Measurements from ENCODE around the gene DNASE1L2. TPM values are rescaled to one million over a fixed set of nuclear protein-coding genes. Genes with fewer than 3 reads are reported as not detected.
"Not testable (repeated sequence)": the region's sequence is repeated elsewhere in the genome, so short reads cannot be mapped to it uniquely, and the experiment has no call there.

DNASE1L2 gene
- total RNA-seq, 1 donor from 2014 or later = 1.7 TPM

DNA sequence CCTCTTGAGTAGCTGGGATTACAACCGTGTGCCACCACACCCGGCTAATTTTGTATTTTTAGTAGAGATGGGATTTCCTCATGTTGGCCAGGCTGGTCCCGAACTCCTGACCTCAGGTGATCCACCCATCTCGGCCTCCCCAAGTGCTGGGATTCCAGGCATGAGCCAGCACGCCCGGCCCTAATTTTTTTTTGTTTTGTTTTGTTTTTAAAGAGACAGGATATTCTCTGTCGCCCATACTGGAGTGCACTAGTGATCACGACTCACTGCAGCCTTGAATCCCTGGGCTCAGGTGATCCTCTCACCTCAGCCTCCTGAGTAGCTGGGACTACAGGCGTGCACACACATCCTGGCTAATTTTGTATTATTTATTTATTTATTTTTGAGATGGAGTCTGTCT lies 4.1 kb downstream of the DNASE1L2 start:
- DNase-seq = not testable (repeated sequence)

- peak; percentile 28 for DNase-seq
Observed at GRCh38 chr16:2242598-2242997, 6.4 kb downstream of the DNASE1L2 start.

- DNase-seq = no peak
Observed at GRCh38 chr16:2243031-2243528, 6.8 kb downstream of the DNASE1L2 start.

DNA sequence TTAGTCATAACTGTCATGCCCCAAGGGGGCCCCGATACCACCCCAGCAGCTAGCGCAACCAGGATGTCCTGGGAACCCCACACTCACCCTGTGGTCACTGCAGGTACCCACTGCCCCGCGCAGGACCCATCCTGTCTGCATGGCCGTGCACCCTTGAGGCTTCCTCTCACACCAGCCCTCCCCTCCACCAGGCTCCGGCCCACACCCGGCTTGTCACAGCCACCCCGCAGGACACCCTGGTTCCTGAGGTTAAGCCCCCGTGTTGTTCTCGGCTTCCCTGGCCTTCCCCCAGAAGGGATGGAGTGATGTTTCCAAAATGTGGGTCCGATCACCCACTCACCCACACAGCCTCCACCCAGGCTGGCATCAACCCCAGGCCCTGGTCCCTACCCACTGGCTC lies 7.5 kb downstream of the DNASE1L2 start:
- DNase-seq = no peak

DNA sequence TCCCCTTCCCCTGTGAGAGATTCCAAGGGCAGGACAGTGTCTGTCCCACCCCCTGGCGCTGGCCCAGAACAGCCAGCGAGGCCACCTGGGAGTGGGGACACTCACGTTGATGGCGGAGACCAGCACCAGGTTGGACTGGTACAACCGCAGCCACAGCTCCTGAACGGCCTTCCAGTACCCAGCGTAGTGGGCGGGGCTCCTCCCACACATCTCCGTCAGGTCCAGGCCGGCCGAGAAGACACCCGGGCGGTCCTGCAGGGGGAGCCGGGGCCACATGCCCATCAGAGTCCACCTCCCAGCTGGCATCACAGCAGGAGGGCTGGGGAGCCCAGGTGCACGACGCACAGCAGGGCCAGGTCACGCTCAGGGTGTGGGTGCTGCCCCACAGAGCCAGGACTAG lies 8.1 kb downstream of the DNASE1L2 start:
- no peak for DNase-seq

GRCh38 chr16:2244926-2245795 lies 8.9 kb downstream of the DNASE1L2 start:
- DNase-seq = no peak

DNA sequence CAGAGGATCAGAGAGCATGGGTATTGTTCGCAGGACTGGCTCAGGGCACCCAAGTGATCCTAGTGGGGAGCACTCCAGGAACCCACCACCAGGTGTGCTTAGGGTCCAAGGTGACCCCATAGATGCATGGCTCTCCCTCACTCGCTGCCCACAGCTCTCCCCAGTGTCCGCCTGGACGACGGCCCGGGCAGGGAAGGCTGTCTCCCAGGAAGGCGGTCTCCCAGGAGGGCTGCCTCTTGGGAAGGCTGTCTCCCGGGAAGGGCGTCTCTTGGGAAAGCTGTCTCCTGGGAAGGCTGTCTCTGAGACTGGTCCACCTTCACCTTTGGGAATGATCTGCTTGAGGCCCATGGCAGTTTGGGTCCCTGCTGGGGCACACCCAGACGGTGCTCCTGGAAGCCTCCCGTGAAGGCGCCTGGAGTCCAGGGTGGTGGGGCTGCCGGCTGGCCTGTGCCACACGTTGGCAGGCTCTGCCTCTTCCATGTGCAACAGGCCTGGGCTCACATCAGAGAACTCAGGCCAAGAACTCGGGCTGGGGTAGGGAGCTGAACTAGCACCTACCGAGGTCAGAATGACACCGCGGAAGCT lies 10.1 kb downstream of the DNASE1L2 start:
- no peak for DNase-seq

- no peak for DNase-seq
Observed at GRCh38 chr16:2250652-2251295, 14.5 kb downstream of the DNASE1L2 start.

- peak; percentile 85 for DNase-seq
Observed at GRCh38 chr16:2251296-2252111, 15.3 kb downstream of the DNASE1L2 start, which contains the start of gene ECI1. Gene ECI1, minus strand, starts transcription at chr16:2251587. Its CDS starts 21 bp downstream, at chr16:2251566.

- no peak for DNase-seq
Observed at GRCh38 chr16:2252806-2253148, 16.5 kb downstream of the DNASE1L2 start.

DNA sequence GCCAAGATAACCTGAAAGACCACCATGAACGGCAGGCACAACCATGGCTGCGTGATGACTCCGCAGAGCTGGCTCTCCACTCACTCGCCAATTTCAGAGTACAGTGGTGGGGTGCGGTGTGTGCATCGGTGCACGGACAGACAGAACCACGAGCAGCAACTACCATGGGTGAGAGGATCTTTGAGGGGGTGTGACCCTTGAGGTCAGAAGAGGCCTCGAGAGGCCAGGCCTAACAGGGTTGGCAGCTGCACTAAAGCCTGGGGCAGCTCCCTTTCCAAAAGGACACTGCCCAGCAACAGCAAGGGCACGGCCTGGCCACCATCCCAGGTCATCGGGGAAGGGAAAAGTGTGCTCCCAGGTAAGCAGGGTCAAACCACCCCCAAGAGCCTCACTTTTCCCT lies 17.0 kb downstream of the DNASE1L2 start:
- no peak for DNase-seq

DNA sequence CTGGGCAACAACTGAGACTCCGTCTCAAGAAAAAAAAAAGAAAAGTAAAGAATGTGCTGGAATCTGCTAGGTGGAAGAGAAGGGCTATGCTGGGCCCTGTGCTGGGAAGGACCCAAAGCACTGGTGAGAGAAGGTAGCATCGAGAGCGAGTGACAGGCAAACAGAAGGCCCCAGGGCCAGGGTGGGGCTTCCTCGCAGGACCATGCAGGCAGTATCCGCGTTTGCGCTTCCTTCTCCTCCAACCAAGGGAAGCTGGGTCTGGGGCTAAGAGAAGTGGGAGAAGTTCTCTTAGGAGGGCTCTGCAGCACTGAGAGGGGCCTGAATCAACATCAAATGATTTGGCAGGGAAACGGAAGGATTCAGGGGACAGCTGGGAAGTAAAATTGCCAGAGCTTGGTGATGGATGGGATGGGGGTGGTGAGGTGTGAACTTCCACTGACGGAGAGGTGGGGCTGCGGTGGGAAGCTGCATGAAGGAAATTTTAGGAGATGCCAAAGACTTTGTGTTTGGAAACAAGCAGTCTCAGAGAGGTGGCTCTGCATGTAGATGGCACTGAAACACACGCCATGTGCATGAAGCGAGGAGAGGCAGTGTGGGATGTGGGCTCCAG lies 20.4 kb downstream of the DNASE1L2 start:
- DNase-seq = no peak

DNA sequence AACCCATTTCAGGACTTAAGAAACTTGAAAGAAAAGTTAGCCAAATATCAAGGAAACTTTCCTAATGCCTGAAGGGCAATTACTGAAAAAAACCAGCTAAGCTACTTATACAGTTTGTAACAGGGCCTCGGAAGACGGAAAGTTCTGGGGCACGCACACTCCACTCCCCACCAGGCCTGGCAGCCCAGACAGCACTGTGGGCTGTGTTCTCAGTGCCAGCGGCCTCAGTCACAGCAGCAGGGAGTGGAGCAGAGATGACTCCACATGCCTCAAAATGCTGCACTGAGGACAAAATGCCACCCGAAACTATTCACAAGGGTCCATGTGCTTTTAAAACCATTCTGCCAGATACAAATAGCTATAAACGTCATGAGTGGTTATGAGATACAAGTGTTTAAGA lies 21.5 kb downstream of the DNASE1L2 start:
- no peak for DNase-seq

DNA sequence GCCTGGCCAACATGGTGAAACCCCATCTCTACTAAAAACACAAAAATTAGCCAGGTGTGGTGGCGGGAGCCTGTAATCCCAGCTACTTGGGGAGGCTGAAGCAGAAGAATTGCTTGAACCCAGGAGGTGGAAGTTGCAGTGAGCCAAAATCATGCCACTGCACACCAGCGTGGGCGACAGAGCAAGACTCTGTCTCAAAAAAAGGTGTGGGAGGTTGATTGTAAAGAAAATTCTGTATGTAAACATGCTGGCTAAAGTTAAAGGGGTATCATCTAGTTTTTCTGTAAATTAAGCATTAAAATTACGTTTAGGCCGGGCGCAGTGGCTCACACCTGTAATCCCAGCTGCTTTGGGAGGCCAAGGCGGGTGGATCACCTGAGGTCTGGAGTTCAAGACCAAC lies 22.3 kb downstream of the DNASE1L2 start:
- DNase-seq = not testable (repeated sequence)

- no peak for DNase-seq
Observed at GRCh38 chr16:2260250-2260649, 24.0 kb downstream of the DNASE1L2 start.

- not testable (repeated sequence) for DNase-seq
Observed at GRCh38 chr16:2263026-2263425, 26.8 kb downstream of the DNASE1L2 start.

GRCh38 chr16:2266887-2267286 lies 30.6 kb downstream of the DNASE1L2 start:
- not testable (repeated sequence) for DNase-seq

DNA sequence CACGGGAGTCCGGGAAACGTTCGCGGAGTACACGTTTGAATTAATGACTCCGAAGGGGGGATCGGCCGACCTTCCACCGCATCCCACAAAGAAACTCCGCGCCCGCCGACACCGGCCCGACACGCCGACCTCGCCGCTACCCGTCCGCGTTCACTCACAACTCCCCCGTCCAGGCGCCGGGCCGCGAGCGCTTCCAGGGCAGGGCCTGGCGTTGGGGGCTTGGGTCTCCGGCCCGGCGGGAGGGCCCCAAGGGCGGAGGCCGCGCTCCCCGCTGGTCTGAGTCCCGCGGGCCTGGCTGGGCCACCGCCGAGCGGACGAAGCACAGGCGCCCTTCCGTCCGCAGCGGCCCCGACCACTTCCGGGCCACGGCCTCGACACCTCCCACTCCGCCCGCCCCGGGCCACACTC lies 31.3 kb downstream of the DNASE1L2 start:
- DNase-seq = not testable (repeated sequence)

- peak; percentile 90 for DNase-seq
Observed at GRCh38 chr16:2267913-2268666, 31.8 kb downstream of the DNASE1L2 start, which contains the start of gene RNPS1. Gene RNPS1, minus strand, starts transcription at chr16:2268126. Its CDS starts 3,483 bp downstream, at chr16:2264643.

DNA sequence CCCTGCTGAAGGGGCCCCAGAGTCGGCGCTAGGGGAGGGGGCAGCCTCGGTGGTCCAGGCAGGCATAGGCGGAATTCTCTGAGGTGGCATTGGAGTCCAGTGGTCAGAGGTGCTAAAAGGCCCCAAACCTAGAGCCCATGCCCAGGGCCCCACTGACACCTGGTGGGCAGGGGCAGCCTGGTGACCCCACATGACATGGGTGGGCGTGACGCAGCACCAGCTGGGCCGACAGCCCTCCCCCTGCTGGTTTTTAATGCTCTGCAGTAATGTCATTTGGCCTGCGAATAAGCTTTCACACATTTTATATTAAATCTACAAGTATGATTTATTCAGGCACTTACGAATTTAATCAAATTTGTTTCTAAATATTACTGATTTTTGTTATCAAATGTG lies 33.8 kb downstream of the DNASE1L2 start:
- no peak for DNase-seq
